Neuronal stem cell (in vitro differentiated cells): ENCODE data around the gene MKRN3.

Experiments
- DNase-seq: peaks from one replicate; pipeline ENCODE4 v3.0.0-alpha.2; 2013; ENCODE audit warnings: low spot score
- H2AFZ ChIP-seq: one replicate; pipeline ENCODE4 v1.6.1; 2013; ENCODE audit warnings: mild to moderate bottlenecking, low read length, inconsistent platforms
- H2AK5ac ChIP-seq: 2 replicates; pipeline ENCODE4 v1.6.1; 2013; ENCODE audit warnings: low read depth, mild to moderate bottlenecking, inconsistent platforms, low read length, moderate library complexity, mixed read lengths
- H2BK120ac ChIP-seq: 2 replicates; pipeline ENCODE4 v1.6.1; 2013; ENCODE audit warnings: low read depth, mild to moderate bottlenecking, inconsistent platforms, low read length, moderate library complexity, mixed read lengths
- H2BK12ac ChIP-seq: one replicate; pipeline ENCODE4 v1.6.1; 2013; ENCODE audit warnings: low read length, inconsistent platforms
- H2BK15ac ChIP-seq: 2 replicates; pipeline ENCODE4 v1.6.1; 2013; ENCODE audit warnings: mild to moderate bottlenecking, low read length, inconsistent platforms, mixed read lengths
- H2BK5ac ChIP-seq: one replicate; pipeline ENCODE4 v1.6.1; 2013; ENCODE audit warnings: inconsistent platforms, mild to moderate bottlenecking, low read length, moderate library complexity
- H3K14ac ChIP-seq: one replicate; pipeline ENCODE4 v1.6.1; 2013; ENCODE audit warnings: low read length, inconsistent platforms
- H3K18ac ChIP-seq: 2 replicates; pipeline ENCODE4 v1.6.1; 2013; ENCODE audit warnings: low read length, inconsistent platforms
- H3K23ac ChIP-seq: 2 replicates; pipeline ENCODE4 v1.6.1; 2013; ENCODE audit warnings: low read depth, mild to moderate bottlenecking, mixed read lengths, low read length, inconsistent platforms; ENCODE audit not compliant: poor library complexity
- H3K27ac ChIP-seq: replicated peaks from 3 replicates; pipeline ENCODE4 v1.5.1; 2013; ENCODE audit warnings: low read length, inconsistent platforms
- H3K27me3 ChIP-seq, 3 experiments: 2 replicates each; pipeline ENCODE4 v1.6.1; 2013; ENCODE audit warnings: low read length in 3 of 3, mild to moderate bottlenecking in 2 of 3, inconsistent platforms in 1 of 3, low read depth in 1 of 3, mixed read lengths in 1 of 3, moderate library complexity in 1 of 3; ENCODE audit not compliant: control insufficient read depth in 3 of 3, insufficient read depth in 3 of 3
- H3K36me3 ChIP-seq, 2 donors: replicated peaks in 1 of 2; 2 replicates each; pipeline ENCODE4 v1.6.1; 2013; ENCODE audit warnings: low read length in 2 of 2; ENCODE audit not compliant: control insufficient read depth in 2 of 2, insufficient read depth in 2 of 2
- H3K4ac ChIP-seq: 2 replicates; pipeline ENCODE4 v1.6.1; 2013; ENCODE audit warnings: inconsistent platforms, mild to moderate bottlenecking, low read length, moderate library complexity
- H3K4me1 ChIP-seq, 2 donors: 1 replicate in 1 of 2; 2 replicates in 1 of 2; pipeline ENCODE4 v1.6.1; 2013; ENCODE audit warnings: low read length in 2 of 2, low read depth in 1 of 2; ENCODE audit not compliant: control insufficient read depth in 2 of 2, insufficient read depth in 1 of 2
- H3K4me2 ChIP-seq: one replicate; pipeline ENCODE4 v1.6.1; 2013; ENCODE audit warnings: mild to moderate bottlenecking, low read length, inconsistent platforms; ENCODE audit not compliant: insufficient read depth, poor library complexity, severe bottlenecking
- H3K4me3 ChIP-seq, 2 donors: 2 replicates each; pipeline ENCODE4 v1.5.1; 2013; ENCODE audit warnings: low read length in 2 of 2, mild to moderate bottlenecking in 2 of 2, inconsistent platforms in 1 of 2, moderate library complexity in 1 of 2
- H3K79me1 ChIP-seq: one replicate; pipeline ENCODE4 v1.6.1; 2013; ENCODE audit warnings: low read depth, mild to moderate bottlenecking, inconsistent platforms, low read length, moderate library complexity
- H3K9ac ChIP-seq: one replicate; pipeline ENCODE4 v1.6.1; 2013; ENCODE audit warnings: mild to moderate bottlenecking, low read depth, low read length, inconsistent platforms; ENCODE audit not compliant: poor library complexity
- H3K9me3 ChIP-seq, 2 donors: replicated peaks in 1 of 2; 2 replicates each; pipeline versions ENCODE3 to v1.6.1; 2013; ENCODE audit warnings: low read length in 2 of 2, mild to moderate bottlenecking in 2 of 2, inconsistent platforms in 1 of 2, low read depth in 1 of 2, mixed read lengths in 1 of 2, moderate library complexity in 1 of 2; ENCODE audit not compliant: control insufficient read depth in 2 of 2, insufficient read depth in 1 of 2
- H4K8ac ChIP-seq: one replicate; pipeline ENCODE4 v1.6.1; 2013; ENCODE audit warnings: low read depth, mild to moderate bottlenecking, inconsistent platforms, low read length, moderate library complexity
- H4K91ac ChIP-seq: one replicate; pipeline ENCODE4 v1.6.1; 2013; ENCODE audit warnings: low read length, low read depth, mild to moderate bottlenecking, inconsistent platforms; ENCODE audit not compliant: poor library complexity
- WGBS, 2 donors: extraction: QIAGEN DNeasy Blood & Tissue Kit; methylation state at CpG; one replicate each; pipeline ENCODE4 v1.1.7; 2013; ENCODE audit warnings: missing lambda C conversion rate in 2 of 2, mixed read lengths in 1 of 2; ENCODE audit not compliant: insufficient read length in 2 of 2, insufficient replicate concordance in 1 of 2; ENCODE audit errors: extremely low coverage in 2 of 2; 5-methylcytosine and 5-hydroxymethylcytosine counted together

Gene MKRN3

GRCh38 chr15:23599053-23599452, 33.6 kb downstream of the MKRN3 start:
- Histone ChIP-seq H3K4me1 (no peaks in the 10 kb centered on the region), H3K27me3 (no peaks in the 10 kb centered on the region), H2AFZ (no peak overlapping the region), H4K8ac (no peak overlapping the region), H3K4ac (no peak overlapping the region), H3K27ac (no peak overlapping the region), H3K36me3 (no peaks in the 10 kb centered on the region), H2BK120ac (no peak overlapping the region), H3K23ac (no peak overlapping the region), H3K9me3 (peaks cover 0 to 10% of the 10 kb centered on the region in 2 donors), H3K79me1 (no peaks in the 10 kb centered on the region), H3K14ac (no peak overlapping the region), H2BK15ac (no peak overlapping the region), H2BK12ac (no peak overlapping the region), H3K4me3 (no peak overlapping the region), H2AK5ac (no peak overlapping the region), H3K9ac (no peak overlapping the region), H3K18ac (no peak overlapping the region), H2BK5ac (no peak overlapping the region), H4K91ac (no peak overlapping the region), H3K4me2 (no peak overlapping the region)
- DNase-seq, result no peak
- WGBS, 2 donors, result no CpG with 5 or more reads among the region's 1 CpG

- Histone ChIP-seq H3K23ac (no peak overlapping the region), H4K8ac (no peak overlapping the region), H2AFZ (no peak overlapping the region), H3K4me1 (no peaks in the 10 kb centered on the region), H3K18ac (no peak overlapping the region), H4K91ac (no peak overlapping the region), H3K14ac (no peak overlapping the region), H2AK5ac (no peak overlapping the region), H3K4ac (no peak overlapping the region), H3K4me2 (no peak overlapping the region), H2BK120ac (no peak overlapping the region), H2BK12ac (no peak overlapping the region), H3K9ac (no peak overlapping the region), H3K4me3 (no peak overlapping the region), H3K27ac (no peak overlapping the region), H2BK15ac (no peak overlapping the region), H3K36me3 (no peaks in the 10 kb centered on the region), H2BK5ac (no peak overlapping the region), H3K79me1 (no peaks in the 10 kb centered on the region), H3K27me3 (no peaks in the 10 kb centered on the region), H3K9me3 (peaks cover 0 to 10% of the 10 kb centered on the region in 2 donors)
- no CpG with 5 or more reads among the region's 6 CpGs for WGBS, 2 donors
- DNase-seq, result no peak
Observed at GRCh38 chr15:23602124-23602523, 36.6 kb downstream of the MKRN3 start.

GRCh38 chr15:23606226-23606625, 40.8 kb downstream of the MKRN3 start:
- Histone ChIP-seq H3K23ac (no peak overlapping the region), H3K27ac (no peak overlapping the region), H2AK5ac (no peak overlapping the region), H3K9me3 (peaks cover 0 to 17% of the 10 kb centered on the region in 2 donors), H4K8ac (no peak overlapping the region), H2AFZ (no peak overlapping the region), H3K4me1 (no peaks in the 10 kb centered on the region), H2BK12ac (no peak overlapping the region), H3K36me3 (no peaks in the 10 kb centered on the region), H3K14ac (no peak overlapping the region), H3K9ac (no peak overlapping the region), H3K4me3 (no peak overlapping the region), H3K27me3 (no peaks in the 10 kb centered on the region), H2BK15ac (no peak overlapping the region), H3K79me1 (no peaks in the 10 kb centered on the region), H2BK5ac (no peak overlapping the region), H3K18ac (no peak overlapping the region), H3K4me2 (no peak overlapping the region), H2BK120ac (no peak overlapping the region), H4K91ac (no peak overlapping the region), H3K4ac (no peak overlapping the region)
- DNase-seq, result no peak
- no CpG with 5 or more reads among the region's 2 CpGs for WGBS, 2 donors

- WGBS, 2 donors, result no CpG with 5 or more reads among the region's 10 CpGs
- no peak overlapping the region for H4K91ac ChIP-seq
- H3K27me3 ChIP-seq, result no peaks in the 10 kb centered on the region
- H2BK15ac ChIP-seq, result no peak overlapping the region
- H3K9ac ChIP-seq, result no peak overlapping the region
- no peak for DNase-seq
- H2BK5ac ChIP-seq, result no peak overlapping the region
- H3K4me3 ChIP-seq, result no peak overlapping the region
- no peak overlapping the region for H3K18ac ChIP-seq
- H2AFZ ChIP-seq, result peak overlapping the region; percentile 16
- H3K23ac ChIP-seq, result no peak overlapping the region
- no peaks in the 10 kb centered on the region for H3K36me3 ChIP-seq
- no peak overlapping the region for H3K4me2 ChIP-seq
- H3K14ac ChIP-seq, result no peak overlapping the region
- peaks cover 0 to 8% of the 10 kb centered on the region in 2 donors for H3K4me1 ChIP-seq
- H3K79me1 ChIP-seq, result no peaks in the 10 kb centered on the region
- no peak overlapping the region for H3K4ac ChIP-seq
- peaks cover 0 to 11% of the 10 kb centered on the region in 2 donors for H3K9me3 ChIP-seq
- no peak overlapping the region for H2BK120ac ChIP-seq
- no peak overlapping the region for H2BK12ac ChIP-seq
- H2AK5ac ChIP-seq, result no peak overlapping the region
- no peak overlapping the region for H4K8ac ChIP-seq
- H3K27ac ChIP-seq, result no peak overlapping the region
Observed at GRCh38 chr15:23616536-23616935, 51.1 kb downstream of the MKRN3 start.
